ENCODE results near the gene ZDHHC15.
"Not testable (repeated sequence)": the region's sequence is repeated elsewhere in the genome, so short reads cannot be mapped to it uniquely, and the experiment has no call there.

The ZDHHC15 gene

DNA sequence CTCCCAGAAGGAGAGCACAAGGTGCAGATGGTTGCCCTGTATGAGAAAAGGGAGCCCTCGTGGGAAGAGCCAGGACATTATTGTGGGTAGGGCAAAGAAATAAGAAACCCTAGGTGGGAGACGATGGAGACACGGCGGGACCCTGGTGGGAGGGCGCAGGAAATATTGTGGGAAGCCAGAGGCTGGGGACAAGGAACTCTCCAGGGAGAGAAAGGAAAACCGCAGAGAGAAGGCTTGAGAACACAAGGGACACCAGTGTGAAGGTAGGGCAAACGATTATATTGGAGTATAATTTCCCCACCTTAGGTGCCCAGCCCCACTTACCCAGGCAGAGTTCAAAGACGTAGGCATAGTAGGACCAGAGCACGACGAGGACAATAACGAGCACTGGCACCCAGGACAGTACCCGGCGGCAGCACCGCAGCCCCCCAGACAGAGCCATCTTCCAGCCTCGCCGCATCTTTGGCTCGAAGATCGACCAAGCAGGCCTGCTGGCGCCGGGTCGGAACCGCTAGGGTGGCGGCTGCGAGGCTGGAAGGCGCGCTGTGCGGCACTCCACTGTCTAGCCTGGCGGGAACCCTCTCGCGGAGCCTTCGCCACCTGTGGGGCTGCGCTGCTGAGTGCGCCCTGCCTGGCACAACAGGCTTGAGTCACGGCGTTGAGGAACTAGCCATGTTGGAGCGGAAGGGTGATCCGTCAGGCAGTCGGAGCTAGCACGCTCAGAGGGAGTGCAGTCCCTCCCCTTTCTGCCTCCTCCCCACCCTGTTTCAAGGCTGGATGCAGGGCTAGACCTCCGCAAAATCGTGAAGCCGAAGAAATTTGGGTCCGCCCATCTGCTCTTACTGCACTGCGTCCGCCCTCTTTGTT is at the start of gene ZDHHC15:
ZDHHC15 (minus strand) TSS at position 473 of the 867 bp plus-strand sequence; CDS start at position 460, 13 bp downstream.
- Histone ChIP-seq H3K4me1 (ENCODE audit: insufficient read depth, low read length) (no peaks in the 10 kb centered on the region), H3K9me3 (ENCODE audit: low read length) (no peaks in the 10 kb centered on the region), H3K36me3 (ENCODE audit: insufficient read depth, low read length) (no peaks in the 10 kb centered on the region), H3K27me3 (ENCODE audit: control insufficient read depth in 1 of 2, insufficient read depth in 2 of 2, low read length in 2 of 2) (no peaks in the 10 kb centered on the region), H3K27ac (ENCODE audit: low read depth, low read length) (peak within 1 kb of the TSS; percentile 60), H3K9ac (ENCODE audit: low read length) (peak within 1 kb of the TSS; percentile 39), H3K4me3 (ENCODE audit: low read depth in 1 of 2, low read length in 2 of 2) (peak within 1 kb of the TSS; percentile 56 to 60)

DNA sequence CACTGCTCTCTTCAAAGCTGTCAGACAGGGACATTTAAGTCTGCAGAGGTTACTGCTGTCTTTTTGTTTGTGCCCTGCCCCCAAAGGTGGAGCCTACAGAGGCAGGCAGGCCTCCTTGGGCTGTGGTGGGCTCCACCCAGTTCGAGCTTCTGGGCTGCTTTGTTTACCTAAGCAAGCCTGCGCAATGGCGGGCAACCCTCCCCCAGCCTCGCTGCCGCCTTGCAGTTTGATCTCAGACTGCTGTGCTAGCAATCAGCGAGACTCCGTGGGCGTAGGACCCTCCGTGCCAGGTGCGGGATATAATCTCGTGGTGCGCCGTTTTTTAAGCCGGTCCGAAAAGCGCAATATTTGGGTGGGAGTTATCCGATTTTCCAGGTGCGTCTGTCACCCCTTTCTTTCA is 37.7 kb upstream of the ZDHHC15 start:
- H3K36me3 ChIP-seq (ENCODE audit: insufficient read depth, low read length); H3K4me1 ChIP-seq (ENCODE audit: insufficient read depth, low read length); H3K27me3 ChIP-seq (ENCODE audit: control insufficient read depth in 1 of 2, insufficient read depth in 2 of 2, low read length in 2 of 2); H3K27ac ChIP-seq (ENCODE audit: low read depth, low read length); H3K9ac ChIP-seq (ENCODE audit: low read length); H3K9me3 ChIP-seq (ENCODE audit: low read length); H3K4me3 ChIP-seq (ENCODE audit: low read depth in 1 of 2, low read length in 2 of 2): not testable (repeated sequence)

DNA sequence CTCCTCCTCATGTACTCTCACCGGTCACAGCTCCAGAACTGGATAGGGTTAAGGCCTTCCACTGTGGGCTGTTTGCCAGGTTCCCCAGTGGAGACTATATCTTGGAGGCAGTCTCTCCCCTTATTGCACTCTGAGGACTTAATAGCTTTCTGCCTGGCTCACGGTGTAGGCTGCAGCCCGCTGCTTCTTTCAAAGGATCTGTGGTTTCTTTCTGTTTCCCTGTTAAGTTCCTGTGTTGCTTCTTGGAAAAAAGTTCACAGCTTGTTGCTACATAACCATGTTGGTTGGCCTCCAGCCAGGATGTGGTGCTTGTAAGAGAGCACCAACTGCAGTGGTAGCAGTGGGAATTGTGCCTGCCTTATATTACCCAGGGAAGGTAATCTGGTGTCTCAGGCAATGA is 24.9 kb upstream of the ZDHHC15 start:
- Histone ChIP-seq H3K9me3 (ENCODE audit: low read length) (no peaks in the 10 kb centered on the region), H3K4me3 (ENCODE audit: low read depth in 1 of 2, low read length in 2 of 2) (no peak overlapping the region), H3K9ac (ENCODE audit: low read length) (no peak overlapping the region), H3K36me3 (ENCODE audit: insufficient read depth, low read length) (no peaks in the 10 kb centered on the region), H3K27ac (ENCODE audit: low read depth, low read length) (no peak overlapping the region), H3K27me3 (ENCODE audit: control insufficient read depth in 1 of 2, insufficient read depth in 2 of 2, low read length in 2 of 2) (no peaks in the 10 kb centered on the region), H3K4me1 (ENCODE audit: insufficient read depth, low read length) (peaks cover 3% of the 10 kb centered on the region)

DNA sequence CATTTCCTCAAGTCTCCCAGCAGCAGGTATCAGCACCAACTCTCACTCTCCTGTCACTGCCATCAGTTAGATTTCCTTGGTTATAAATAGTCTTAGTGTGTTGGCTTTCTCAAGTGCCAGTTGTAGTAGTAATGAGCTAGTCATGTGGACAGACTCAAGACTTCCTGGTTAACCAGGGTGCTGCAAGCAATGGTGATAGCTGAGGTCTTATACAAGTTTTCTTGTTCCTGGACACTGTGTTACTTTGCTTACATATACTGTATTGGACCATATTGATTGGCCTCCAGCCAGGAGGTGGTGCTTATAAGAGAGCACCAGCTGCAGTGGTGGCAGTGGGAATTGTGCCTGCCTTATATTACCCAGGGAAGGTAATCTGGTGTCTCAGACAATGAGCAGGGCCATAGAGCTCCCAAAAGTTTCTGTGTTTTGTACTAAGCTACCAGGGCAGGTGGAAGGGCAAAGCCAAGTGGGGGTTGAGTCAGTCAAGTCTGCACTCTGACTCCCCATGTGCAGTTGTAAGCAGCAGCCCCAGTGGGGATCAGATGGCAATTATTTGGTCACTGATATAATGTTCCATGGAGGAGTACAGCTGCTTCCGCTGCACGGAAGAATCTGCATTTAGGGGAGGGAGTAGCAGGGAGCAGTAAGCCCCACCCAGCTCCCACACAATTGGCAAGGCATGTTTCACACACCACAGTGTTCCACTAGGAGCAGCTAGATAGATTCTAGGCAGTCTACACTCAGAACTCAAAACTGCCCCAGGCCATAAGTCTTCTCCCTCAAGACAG is 24.1 kb upstream of the ZDHHC15 start:
- H3K9ac ChIP-seq (ENCODE audit: low read length) = no peak overlapping the region

GRCh38 chrX:75544786-75545185 is 21.9 kb upstream of the ZDHHC15 start:
- Histone ChIP-seq H3K4me1 (ENCODE audit: insufficient read depth, low read length) (peaks cover 3% of the 10 kb centered on the region), H3K9me3 (ENCODE audit: low read length) (no peaks in the 10 kb centered on the region), H3K36me3 (ENCODE audit: insufficient read depth, low read length) (no peaks in the 10 kb centered on the region), H3K9ac (ENCODE audit: low read length) (no peak overlapping the region), H3K27me3 (ENCODE audit: control insufficient read depth in 1 of 2, insufficient read depth in 2 of 2, low read length in 2 of 2) (no peaks in the 10 kb centered on the region), H3K27ac (ENCODE audit: low read depth, low read length) (no peak overlapping the region), H3K4me3 (ENCODE audit: low read depth in 1 of 2, low read length in 2 of 2) (no peak overlapping the region)

More for the DNA sequence above, 24.1 kb upstream of the ZDHHC15 start:
- no peaks in the 10 kb centered on the region for H3K9me3 ChIP-seq (ENCODE audit: low read length)
- H3K27ac ChIP-seq (ENCODE audit: low read depth, low read length) = no peak overlapping the region
- H3K4me3 ChIP-seq (ENCODE audit: low read depth in 1 of 2, low read length in 2 of 2) = no peak overlapping the region
- H3K4me1 ChIP-seq (ENCODE audit: insufficient read depth, low read length) = peaks cover 3% of the 10 kb centered on the region
- no peaks in the 10 kb centered on the region for H3K27me3 ChIP-seq (ENCODE audit: control insufficient read depth in 1 of 2, insufficient read depth in 2 of 2, low read length in 2 of 2)
- H3K36me3 ChIP-seq (ENCODE audit: insufficient read depth, low read length) = no peaks in the 10 kb centered on the region

GRCh38 chrX:75483933-75484332 is 38.9 kb downstream of the ZDHHC15 start:
- H3K4me1 ChIP-seq (ENCODE audit: insufficient read depth, low read length) = no peaks in the 10 kb centered on the region
- H3K27me3 ChIP-seq (ENCODE audit: control insufficient read depth in 1 of 2, insufficient read depth in 2 of 2, low read length in 2 of 2) = no peaks in the 10 kb centered on the region
- no peaks in the 10 kb centered on the region for H3K9me3 ChIP-seq (ENCODE audit: low read length)
- no peaks in the 10 kb centered on the region for H3K36me3 ChIP-seq (ENCODE audit: insufficient read depth, low read length)
- no peak overlapping the region for H3K4me3 ChIP-seq (ENCODE audit: low read depth in 1 of 2, low read length in 2 of 2)
- H3K9ac ChIP-seq (ENCODE audit: low read length) = no peak overlapping the region
- H3K27ac ChIP-seq (ENCODE audit: low read depth, low read length) = no peak overlapping the region

- not testable (repeated sequence) for H3K36me3 ChIP-seq (ENCODE audit: insufficient read depth, low read length); H3K4me3 ChIP-seq (ENCODE audit: low read depth in 1 of 2, low read length in 2 of 2); H3K9me3 ChIP-seq (ENCODE audit: low read length); H3K4me1 ChIP-seq (ENCODE audit: insufficient read depth, low read length); H3K27ac ChIP-seq (ENCODE audit: low read depth, low read length); H3K9ac ChIP-seq (ENCODE audit: low read length); H3K27me3 ChIP-seq (ENCODE audit: control insufficient read depth in 1 of 2, insufficient read depth in 2 of 2, low read length in 2 of 2)
These were observed 61.1 kb downstream of the ZDHHC15 start for GRCh38 chrX:75461780-75462179.

GRCh38 chrX:75421688-75422230 is 101.1 kb downstream of the ZDHHC15 start:
- no peaks in the 10 kb centered on the region for H3K4me1 ChIP-seq (ENCODE audit: insufficient read depth, low read length)
- H3K27ac ChIP-seq (ENCODE audit: low read depth, low read length) = no peak overlapping the region
- H3K4me3 ChIP-seq (ENCODE audit: low read depth in 1 of 2, low read length in 2 of 2) = no peak overlapping the region
- H3K27me3 ChIP-seq (ENCODE audit: control insufficient read depth in 1 of 2, insufficient read depth in 2 of 2, low read length in 2 of 2) = no peaks in the 10 kb centered on the region
- no peak overlapping the region for H3K9ac ChIP-seq (ENCODE audit: low read length)
- H3K36me3 ChIP-seq (ENCODE audit: insufficient read depth, low read length) = no peaks in the 10 kb centered on the region
- no peaks in the 10 kb centered on the region for H3K9me3 ChIP-seq (ENCODE audit: low read length)

- H3K9me3 ChIP-seq (ENCODE audit: low read length); H3K27ac ChIP-seq (ENCODE audit: low read depth, low read length); H3K4me1 ChIP-seq (ENCODE audit: insufficient read depth, low read length); H3K27me3 ChIP-seq (ENCODE audit: control insufficient read depth in 1 of 2, insufficient read depth in 2 of 2, low read length in 2 of 2); H3K36me3 ChIP-seq (ENCODE audit: insufficient read depth, low read length); H3K9ac ChIP-seq (ENCODE audit: low read length); H3K4me3 ChIP-seq (ENCODE audit: low read depth in 1 of 2, low read length in 2 of 2): not testable (repeated sequence)
These were observed 115.7 kb downstream of the ZDHHC15 start for GRCh38 chrX:75407153-75407552.

DNA sequence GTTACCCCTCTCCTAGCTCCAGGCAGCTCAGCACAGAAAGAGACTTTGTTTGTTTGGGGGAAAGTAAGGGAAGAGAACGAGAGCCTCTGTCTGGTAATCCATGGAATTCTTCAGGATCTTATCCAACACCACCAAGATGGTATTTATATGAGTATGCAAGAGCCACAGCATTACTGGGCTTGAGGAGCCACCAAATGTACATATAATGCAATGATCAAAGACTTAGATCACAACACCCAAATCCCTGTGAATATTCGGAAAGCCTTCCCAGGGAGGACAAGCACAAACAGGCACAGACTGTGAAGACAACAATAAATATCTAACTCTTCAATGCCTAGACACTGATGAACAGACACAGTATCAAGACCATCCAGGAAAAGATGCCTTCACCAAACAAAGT is 132.4 kb downstream of the ZDHHC15 start:
- no peaks in the 10 kb centered on the region for H3K36me3 ChIP-seq (ENCODE audit: insufficient read depth, low read length)
- no peak overlapping the region for H3K4me3 ChIP-seq (ENCODE audit: low read depth in 1 of 2, low read length in 2 of 2)
- H3K27ac ChIP-seq (ENCODE audit: low read depth, low read length) = no peak overlapping the region
- H3K9me3 ChIP-seq (ENCODE audit: low read length) = peaks cover 9% of the 10 kb centered on the region
- H3K9ac ChIP-seq (ENCODE audit: low read length) = no peak overlapping the region
- H3K4me1 ChIP-seq (ENCODE audit: insufficient read depth, low read length) = no peaks in the 10 kb centered on the region
- no peaks in the 10 kb centered on the region for H3K27me3 ChIP-seq (ENCODE audit: control insufficient read depth in 1 of 2, insufficient read depth in 2 of 2, low read length in 2 of 2)

DNA sequence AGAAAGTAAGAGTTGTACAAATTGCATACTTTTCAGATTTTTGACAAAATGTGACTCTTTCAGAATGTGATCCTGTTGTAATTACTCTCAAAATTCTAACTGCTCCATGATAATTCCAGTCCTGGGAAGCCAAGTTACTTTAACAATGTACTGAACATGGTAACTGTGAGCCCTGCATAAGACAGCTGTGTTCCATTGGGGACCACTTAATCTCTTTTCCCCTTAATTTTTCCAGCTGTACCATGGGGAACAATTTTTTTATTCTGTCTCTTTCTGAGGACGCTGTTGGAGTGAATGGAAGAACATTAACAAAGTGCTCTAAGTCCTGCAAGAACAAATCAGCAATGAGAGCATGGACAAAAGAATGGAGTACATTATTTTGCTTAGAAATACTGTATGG is 153.1 kb downstream of the ZDHHC15 start:
- no peaks in the 10 kb centered on the region for H3K4me1 ChIP-seq (ENCODE audit: insufficient read depth, low read length)
- no peak overlapping the region for H3K4me3 ChIP-seq (ENCODE audit: low read depth in 1 of 2, low read length in 2 of 2)
- no peaks in the 10 kb centered on the region for H3K36me3 ChIP-seq (ENCODE audit: insufficient read depth, low read length)
- H3K27ac ChIP-seq (ENCODE audit: low read depth, low read length) = no peak overlapping the region
- no peaks in the 10 kb centered on the region for H3K9me3 ChIP-seq (ENCODE audit: low read length)
- peaks cover 0 to 5% of the 10 kb centered on the region in 2 donors for H3K27me3 ChIP-seq (ENCODE audit: control insufficient read depth in 1 of 2, insufficient read depth in 2 of 2, low read length in 2 of 2)
- no peak overlapping the region for H3K9ac ChIP-seq (ENCODE audit: low read length)
